ENCODE results near the gene EHD3. TPM values are rescaled to one million over a fixed set of nuclear protein-coding genes. Genes with fewer than 3 reads are reported as not detected.

The EHD3 gene
- total RNA-seq, 5 donors from 2014 or later (not counting 1 experiment from before 2014, with no cell fraction given): 2.9 to 4.2 (median 4.0) TPM

GRCh38 chr2:31297751-31298150 is 63.8 kb downstream of the EHD3 start:
- Histone ChIP-seq H3K27ac (ENCODE audit: low read length) (no peak overlapping the region), H3K27me3 (replicated peaks in 1 of 2; ENCODE audit: control insufficient read depth in 2 of 2, extremely low read depth in 1 of 2, insufficient read depth in 2 of 2, low read length in 1 of 2) (no peaks in the 10 kb centered on the region), H3K9me3 (no peaks in the 10 kb centered on the region), H3K4me1 (ENCODE audit: control insufficient read depth in 1 of 2, extremely low read depth in 1 of 2, insufficient read depth in 2 of 2, low read length in 2 of 2) (no peaks in the 10 kb centered on the region), H3K36me3 (ENCODE audit: control insufficient read depth in 2 of 2, extremely low read depth in 1 of 2, insufficient read depth in 1 of 2, low read length in 1 of 2) (no peaks in the 10 kb centered on the region), H3K4me3 (ENCODE audit: control insufficient read depth in 1 of 2, extremely low read depth in 1 of 2, low read length in 1 of 2) (no peak overlapping the region)
- DNase-seq (no peak), ATAC-seq (replicated peaks in 1 of 4) (no peak)
- ChIA-PET POLR2A (no interaction called here), CTCF (no interaction called here)
- Mint-ChIP-seq H3K4me3 (no peak overlapping the region), H3K27ac (no peak overlapping the region), H3K4me1 (no peaks in the 10 kb centered on the region), H3K27me3 (peaks cover 2 to 4% of the 10 kb centered on the region in 2 donors), H3K36me3 (no peaks in the 10 kb centered on the region), H3K9me3 (no peaks in the 10 kb centered on the region)
- 40% methylated on average over 1 of the region's 1 CpG for WGBS (ENCODE audit: insufficient coverage)

- Histone ChIP-seq H3K4me3 (ENCODE audit: control insufficient read depth in 1 of 2, extremely low read depth in 1 of 2, low read length in 1 of 2) (no peak overlapping the region), H3K9me3 (no peaks in the 10 kb centered on the region), H3K4me1 (ENCODE audit: control insufficient read depth in 1 of 2, extremely low read depth in 1 of 2, insufficient read depth in 2 of 2, low read length in 2 of 2) (no peaks in the 10 kb centered on the region), H3K36me3 (ENCODE audit: control insufficient read depth in 2 of 2, extremely low read depth in 1 of 2, insufficient read depth in 1 of 2, low read length in 1 of 2) (no peaks in the 10 kb centered on the region), H3K27me3 (replicated peaks in 1 of 2; ENCODE audit: control insufficient read depth in 2 of 2, extremely low read depth in 1 of 2, insufficient read depth in 2 of 2, low read length in 1 of 2) (peaks cover 0 to 6% of the 10 kb centered on the region in 2 experiments), H3K27ac (ENCODE audit: low read length) (no peak overlapping the region)
- no peaks in the 10 kb centered on the region for H3K4me1 Mint-ChIP-seq
- WGBS (ENCODE audit: insufficient coverage): no CpG with 5 or more reads among the region's 4 CpGs
- no peak overlapping the region for H3K4me3 Mint-ChIP-seq
- DNase-seq: no peak
- H3K27me3 Mint-ChIP-seq: peaks cover 2 to 4% of the 10 kb centered on the region in 2 donors
- ChIA-PET CTCF (no interaction called here), POLR2A (no interaction called here)
- H3K27ac Mint-ChIP-seq: no peak overlapping the region
- ATAC-seq (replicated peaks in 1 of 4): no peak
- no peaks in the 10 kb centered on the region for H3K9me3 Mint-ChIP-seq
- no peaks in the 10 kb centered on the region for H3K36me3 Mint-ChIP-seq
These were observed 65.6 kb downstream of the EHD3 start for GRCh38 chr2:31299547-31299946.

GRCh38 chr2:31300309-31300708 is 66.4 kb downstream of the EHD3 start:
- H3K36me3 ChIP-seq (ENCODE audit: control insufficient read depth in 2 of 2, extremely low read depth in 1 of 2, insufficient read depth in 1 of 2, low read length in 1 of 2): no peaks in the 10 kb centered on the region
- Mint-ChIP-seq H3K27me3 (peaks cover 2 to 4% of the 10 kb centered on the region in 2 donors), H3K27ac (no peak overlapping the region), H3K9me3 (no peaks in the 10 kb centered on the region), H3K36me3 (no peaks in the 10 kb centered on the region), H3K4me1 (no peaks in the 10 kb centered on the region), H3K4me3 (no peak overlapping the region)
- no peak overlapping the region for H3K4me3 ChIP-seq (ENCODE audit: control insufficient read depth in 1 of 2, extremely low read depth in 1 of 2, low read length in 1 of 2)
- no peaks in the 10 kb centered on the region for H3K4me1 ChIP-seq (ENCODE audit: control insufficient read depth in 1 of 2, extremely low read depth in 1 of 2, insufficient read depth in 2 of 2, low read length in 2 of 2)
- ATAC-seq (replicated peaks in 1 of 4): no peak
- H3K27ac ChIP-seq (ENCODE audit: low read length): no peak overlapping the region
- no peak for DNase-seq
- ChIA-PET POLR2A (no interaction called here), CTCF (interaction anchor here (0.6 kb wide), 2 partner anchors 14 to 1362 kb away, joined by 8 read pairs; no protein-coding TSS in a partner anchor)
- peaks cover 0 to 6% of the 10 kb centered on the region in 2 experiments for H3K27me3 ChIP-seq (replicated peaks in 1 of 2; ENCODE audit: control insufficient read depth in 2 of 2, extremely low read depth in 1 of 2, insufficient read depth in 2 of 2, low read length in 1 of 2)
- no peaks in the 10 kb centered on the region for H3K9me3 ChIP-seq

- Histone ChIP-seq H3K27ac (ENCODE audit: low read length) (no peak overlapping the region), H3K27me3 (replicated peaks in 1 of 2; ENCODE audit: control insufficient read depth in 2 of 2, extremely low read depth in 1 of 2, insufficient read depth in 2 of 2, low read length in 1 of 2) (peaks cover 0 to 6% of the 10 kb centered on the region in 2 experiments), H3K4me3 (ENCODE audit: control insufficient read depth in 1 of 2, extremely low read depth in 1 of 2, low read length in 1 of 2) (no peak overlapping the region), H3K4me1 (ENCODE audit: control insufficient read depth in 1 of 2, extremely low read depth in 1 of 2, insufficient read depth in 2 of 2, low read length in 2 of 2) (no peaks in the 10 kb centered on the region), H3K36me3 (ENCODE audit: control insufficient read depth in 2 of 2, extremely low read depth in 1 of 2, insufficient read depth in 1 of 2, low read length in 1 of 2) (no peaks in the 10 kb centered on the region), H3K9me3 (no peaks in the 10 kb centered on the region)
- H3K27me3 Mint-ChIP-seq: peaks cover 0 to 7% of the 10 kb centered on the region in 2 donors
- ChIA-PET CTCF (no interaction called here), POLR2A (no interaction called here)
- no peak for ATAC-seq (replicated peaks in 1 of 4)
- no peaks in the 10 kb centered on the region for H3K36me3 Mint-ChIP-seq
- H3K4me1 Mint-ChIP-seq: no peaks in the 10 kb centered on the region
- whole genome bisulfite sequencing (ENCODE audit: insufficient coverage): 93% methylated on average over 8 of the region's 9 CpGs
- DNase-seq: no peak
- no peak overlapping the region for H3K27ac Mint-ChIP-seq
- H3K4me3 Mint-ChIP-seq: no peak overlapping the region
- H3K9me3 Mint-ChIP-seq: no peaks in the 10 kb centered on the region
These were observed 69.1 kb downstream of the EHD3 start for GRCh38 chr2:31302940-31303563.

- CTCF ChIA-PET: no interaction called here
- DNase-seq: no peak
These were observed 70.9 kb downstream of the EHD3 start for GRCh38 chr2:31304816-31305215.

GRCh38 chr2:31312898-31313297 is 78.9 kb downstream of the EHD3 start:
- CTCF ChIA-PET: interaction anchor here in 1 of 2 donors (0.6 kb wide), 2 partner anchors 55 to 606 kb away, joined by 3 read pairs; no protein-coding TSS in a partner anchor
- peaks cover 0 to 10% (median 3%) of the 10 kb centered on the region in 3 donors for H3K9me3 Mint-ChIP-seq
- DNase-seq: no peak
- ATAC-seq (replicated peaks in 1 of 4): no peak
- POLR2A ChIA-PET: no interaction called here
- WGBS (ENCODE audit: insufficient coverage): no CpG with 5 or more reads among the region's 3 CpGs
- H3K4me3 ChIP-seq (ENCODE audit: control insufficient read depth in 1 of 2, extremely low read depth in 1 of 2, low read length in 1 of 2): no peak overlapping the region
- no peaks in the 10 kb centered on the region for H3K36me3 ChIP-seq (ENCODE audit: control insufficient read depth in 2 of 2, extremely low read depth in 1 of 2, insufficient read depth in 1 of 2, low read length in 1 of 2)
- no peaks in the 10 kb centered on the region for H3K9me3 ChIP-seq
- peaks cover 9 to 21% of the 10 kb centered on the region in 2 experiments for H3K4me1 ChIP-seq (ENCODE audit: control insufficient read depth in 1 of 2, extremely low read depth in 1 of 2, insufficient read depth in 2 of 2, low read length in 2 of 2)
- H3K27ac ChIP-seq (ENCODE audit: low read length): no peak overlapping the region
- peaks cover 0 to 19% of the 10 kb centered on the region in 2 donors for H3K27me3 Mint-ChIP-seq
- H3K27ac Mint-ChIP-seq: no peak overlapping the region
- H3K4me3 Mint-ChIP-seq: no peak overlapping the region
- no peaks in the 10 kb centered on the region for H3K36me3 Mint-ChIP-seq
- H3K4me1 Mint-ChIP-seq: peaks cover 17 to 19% (median 19%) of the 10 kb centered on the region in 3 donors
- H3K27me3 ChIP-seq (replicated peaks in 1 of 2; ENCODE audit: control insufficient read depth in 2 of 2, extremely low read depth in 1 of 2, insufficient read depth in 2 of 2, low read length in 1 of 2): peaks cover 0 to 11% of the 10 kb centered on the region in 2 experiments

More at GRCh38 chr2:31304816-31305215, 70.9 kb downstream of the EHD3 start:
- peaks cover 0 to 9% (median 0%) of the 10 kb centered on the region in 3 donors for H3K9me3 Mint-ChIP-seq
- POLR2A ChIA-PET: no interaction called here
- no peaks in the 10 kb centered on the region for H3K4me1 Mint-ChIP-seq
- ATAC-seq (replicated peaks in 1 of 4): no peak
- H3K4me3 Mint-ChIP-seq: no peak overlapping the region
- Histone ChIP-seq H3K9me3 (no peaks in the 10 kb centered on the region), H3K36me3 (ENCODE audit: control insufficient read depth in 2 of 2, extremely low read depth in 1 of 2, insufficient read depth in 1 of 2, low read length in 1 of 2) (no peaks in the 10 kb centered on the region), H3K4me3 (ENCODE audit: control insufficient read depth in 1 of 2, extremely low read depth in 1 of 2, low read length in 1 of 2) (no peak overlapping the region), H3K27me3 (replicated peaks in 1 of 2; ENCODE audit: control insufficient read depth in 2 of 2, extremely low read depth in 1 of 2, insufficient read depth in 2 of 2, low read length in 1 of 2) (peaks cover 0 to 6% of the 10 kb centered on the region in 2 experiments), H3K27ac (ENCODE audit: low read length) (no peak overlapping the region), H3K4me1 (ENCODE audit: control insufficient read depth in 1 of 2, extremely low read depth in 1 of 2, insufficient read depth in 2 of 2, low read length in 2 of 2) (no peaks in the 10 kb centered on the region)
- H3K36me3 Mint-ChIP-seq: no peaks in the 10 kb centered on the region
- WGBS (ENCODE audit: insufficient coverage): 100% methylated on average over 1 of the region's 2 CpGs
- no peak overlapping the region for H3K27ac Mint-ChIP-seq
- peaks cover 0 to 8% of the 10 kb centered on the region in 2 donors for H3K27me3 Mint-ChIP-seq

Data from T-cell (primary cell).